Measurements from ENCODE around the gene SEMA3D.

DNA sequence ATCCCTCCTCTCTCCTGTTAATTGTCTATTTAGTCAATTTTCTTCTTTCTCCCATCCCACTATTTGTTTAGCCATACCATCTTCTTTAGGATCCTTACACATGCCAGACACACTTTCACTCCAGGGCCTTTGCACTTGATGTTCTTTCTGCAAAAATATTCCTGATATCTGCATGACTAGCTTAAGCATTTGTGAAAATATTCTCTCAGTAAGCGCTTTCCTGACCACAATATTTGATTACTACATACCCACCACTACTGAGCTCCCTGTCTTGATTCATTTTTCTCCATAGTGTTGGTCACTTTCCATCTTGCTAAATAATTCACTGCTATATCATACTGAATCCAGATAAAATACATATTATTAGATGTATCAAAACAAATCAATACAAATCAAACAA, 75.1 kb downstream of the SEMA3D start:
- TF ChIP-seq RNF2 (IDR thresholded peaks at IDR 0.05; ENCODE audit: borderline replicate concordance, low read depth): no peak
- TF ChIP-seq E2F6 (IDR thresholded peaks at IDR 0.05; ENCODE audit: borderline replicate concordance, low read depth): no peak
- TF ChIP-seq BHLHE40 (IDR thresholded peaks at IDR 0.05; ENCODE audit: low read depth, low read length): no peak
- TF ChIP-seq, protein P1, sequence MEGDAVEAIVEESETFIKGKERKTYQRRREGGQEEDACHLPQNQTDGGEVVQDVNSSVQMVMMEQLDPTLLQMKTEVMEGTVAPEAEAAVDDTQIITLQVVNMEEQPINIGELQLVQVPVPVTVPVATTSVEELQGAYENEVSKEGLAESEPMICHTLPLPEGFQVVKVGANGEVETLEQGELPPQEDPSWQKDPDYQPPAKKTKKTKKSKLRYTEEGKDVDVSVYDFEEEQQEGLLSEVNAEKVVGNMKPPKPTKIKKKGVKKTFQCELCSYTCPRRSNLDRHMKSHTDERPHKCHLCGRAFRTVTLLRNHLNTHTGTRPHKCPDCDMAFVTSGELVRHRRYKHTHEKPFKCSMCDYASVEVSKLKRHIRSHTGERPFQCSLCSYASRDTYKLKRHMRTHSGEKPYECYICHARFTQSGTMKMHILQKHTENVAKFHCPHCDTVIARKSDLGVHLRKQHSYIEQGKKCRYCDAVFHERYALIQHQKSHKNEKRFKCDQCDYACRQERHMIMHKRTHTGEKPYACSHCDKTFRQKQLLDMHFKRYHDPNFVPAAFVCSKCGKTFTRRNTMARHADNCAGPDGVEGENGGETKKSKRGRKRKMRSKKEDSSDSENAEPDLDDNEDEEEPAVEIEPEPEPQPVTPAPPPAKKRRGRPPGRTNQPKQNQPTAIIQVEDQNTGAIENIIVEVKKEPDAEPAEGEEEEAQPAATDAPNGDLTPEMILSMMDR (IDR thresholded peaks at IDR 0.05): no peak
- no peak for TF ChIP-seq USF2 (IDR thresholded peaks at IDR 0.05)
- no peak for TF ChIP-seq MAFK (IDR thresholded peaks at IDR 0.05; ENCODE audit: partially characterized antibody)
- no peak for TF ChIP-seq REST (IDR thresholded peaks at IDR 0.05)
- TF ChIP-seq EP300 (IDR thresholded peaks at IDR 0.05): no peak
- TF ChIP-seq HDAC2 (IDR thresholded peaks at IDR 0.05): no peak
- no peak for TF ChIP-seq RAD21 (conservative IDR thresholded peaks at IDR 0.05 in 1 of 2, IDR thresholded peaks at IDR 0.05 in 1 of 2)
